IPS-NIHi7 (cell line): ENCODE measurements around the gene AFF2.
"Not testable (repeated sequence)": the region's sequence is repeated elsewhere in the genome, so short reads cannot be mapped to it uniquely, and the experiment has no call there.

Experiments used
- DNase-seq: peaks from one replicate; pipeline ENCODE4 v3.0.0; 2012; ENCODE audit warnings: mixed read lengths; ENCODE audit errors: extremely low spot score

The AFF2 gene

DNA sequence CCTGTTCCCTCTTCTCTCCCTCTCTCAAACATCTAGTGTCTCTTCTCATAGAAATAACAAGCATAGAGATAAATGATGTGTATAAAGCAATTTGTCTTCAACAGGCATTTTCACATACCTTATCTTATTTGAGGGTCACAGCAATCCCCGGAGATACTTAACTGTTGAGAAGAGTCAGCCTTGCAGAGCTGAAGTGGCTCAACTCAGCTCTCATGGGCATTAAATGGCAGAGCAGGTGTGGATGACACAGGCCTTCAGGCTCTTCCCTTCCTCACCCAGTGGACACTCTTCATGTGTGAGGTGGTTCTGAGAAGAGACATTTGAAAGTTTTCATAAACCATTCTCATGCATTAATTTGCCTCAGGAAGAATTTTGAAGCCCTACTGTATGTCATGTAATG, 134.2 kb downstream of the AFF2 start:
- no peak for DNase-seq

DNA sequence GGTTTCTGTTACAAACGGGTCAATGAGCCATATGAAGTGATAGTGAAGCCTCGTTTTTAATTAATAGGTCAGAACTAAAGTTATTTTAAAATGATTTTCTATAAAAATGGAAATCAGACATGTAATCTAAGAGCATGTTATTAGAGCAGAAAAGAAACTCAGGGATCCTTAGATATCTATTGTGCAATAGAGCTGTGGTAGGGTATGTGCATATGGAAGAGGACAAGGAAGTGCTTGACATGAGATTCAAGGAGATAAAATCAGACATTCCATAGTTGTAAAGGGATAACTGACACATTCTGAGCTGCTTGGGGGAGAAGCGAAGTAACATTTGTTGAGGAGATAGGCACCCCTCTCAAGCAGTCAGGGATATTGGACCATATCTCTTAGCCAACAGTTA, 143.0 kb downstream of the AFF2 start:
- no peak for DNase-seq

DNA sequence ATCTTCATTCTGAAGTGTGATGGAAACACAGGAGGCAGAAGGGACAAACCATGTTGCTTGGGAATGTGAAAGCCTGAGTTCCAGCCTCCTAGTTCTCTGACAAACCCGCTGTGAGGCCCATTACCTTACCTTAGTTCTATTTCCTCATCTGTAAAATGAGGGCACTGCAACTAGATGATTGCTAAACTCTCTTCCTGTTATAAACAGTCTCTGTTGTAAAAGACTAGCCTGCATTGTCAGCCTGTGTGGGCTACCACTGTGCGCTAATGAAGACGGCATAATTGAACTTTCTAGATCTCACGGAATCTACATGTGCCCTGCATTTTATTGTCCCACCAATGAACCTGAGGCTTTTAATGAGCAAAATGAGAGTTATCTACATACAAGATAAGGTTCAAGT, 147.2 kb downstream of the AFF2 start:
- no peak for DNase-seq

DNA sequence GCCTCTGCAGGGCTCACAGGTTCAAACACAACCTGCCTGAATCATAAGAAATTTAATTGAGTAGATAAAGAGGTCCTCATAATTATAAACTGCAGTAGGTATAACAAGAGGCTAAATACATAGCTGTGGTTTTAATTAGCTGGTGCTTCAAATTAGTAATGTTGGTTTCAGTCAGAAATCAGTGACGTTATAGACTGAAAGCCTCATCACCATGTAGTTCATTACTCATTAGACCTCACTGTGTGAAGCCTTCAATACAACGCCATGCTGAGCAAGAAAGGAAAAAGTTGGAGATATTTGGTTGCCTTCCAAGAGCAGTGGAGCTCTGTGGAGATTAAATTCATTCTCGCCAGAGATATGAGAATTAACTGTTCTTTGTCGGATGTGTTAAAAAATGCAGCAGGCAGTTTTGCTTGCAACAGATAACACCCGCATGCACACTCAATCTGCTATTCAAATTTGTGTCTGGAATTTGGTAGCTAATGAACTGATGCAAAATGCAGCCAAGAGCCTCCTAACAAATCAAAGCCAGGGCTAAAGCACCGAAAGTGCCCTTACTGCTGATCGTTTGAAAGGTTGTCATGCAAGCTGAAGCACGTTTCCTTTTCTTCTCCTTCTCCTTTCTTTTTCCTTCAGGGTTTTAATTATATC, 148.9 kb downstream of the AFF2 start:
- no peak for DNase-seq

DNA sequence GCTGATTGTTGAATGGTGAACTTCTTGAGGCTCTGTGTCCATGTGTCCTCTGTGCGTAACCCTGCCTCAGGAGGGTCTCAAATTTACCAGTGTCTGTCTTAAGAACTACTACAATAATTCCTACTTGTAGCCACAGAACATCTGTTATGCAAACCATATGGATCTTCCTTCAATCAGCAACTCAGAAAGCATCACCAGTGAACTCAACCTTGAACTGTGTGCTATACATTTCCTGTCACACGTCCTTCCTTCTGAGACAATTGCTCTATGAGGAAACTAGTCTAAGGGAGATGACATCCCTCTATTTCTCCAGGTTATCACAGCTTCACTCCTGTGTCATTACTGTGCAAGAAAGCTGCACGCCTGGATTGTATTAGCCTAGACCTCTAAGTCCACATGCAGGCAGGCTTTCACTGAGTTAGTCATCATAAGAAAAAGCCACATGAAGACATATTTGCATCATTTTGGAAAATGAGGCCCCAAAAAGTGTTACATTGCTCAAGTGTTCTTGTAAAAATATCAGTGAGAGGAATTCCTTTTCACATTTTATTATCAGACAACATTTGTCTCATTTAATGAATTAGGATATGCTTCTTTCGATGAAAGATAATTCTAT, 157.8 kb downstream of the AFF2 start:
- no peak for DNase-seq

DNA sequence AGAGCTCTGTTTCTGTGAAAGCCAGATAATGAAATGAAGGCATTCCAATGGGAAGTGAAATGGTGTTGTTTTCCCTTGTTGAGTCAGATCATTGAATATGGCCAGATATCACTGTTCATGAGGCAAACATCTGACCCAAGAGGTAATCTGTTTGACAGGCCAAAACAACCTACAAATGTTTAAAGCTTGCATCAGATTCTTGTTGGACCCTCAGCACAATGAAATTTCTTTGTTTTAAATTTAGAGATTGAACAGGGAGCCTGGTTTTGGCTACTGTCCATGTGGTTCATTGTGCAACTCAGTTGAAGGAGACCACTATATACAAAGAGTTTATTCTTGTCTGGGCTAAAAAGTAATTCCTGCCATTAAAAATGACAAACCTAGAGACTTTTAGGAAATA, 159.1 kb downstream of the AFF2 start:
- DNase-seq = no peak

DNA sequence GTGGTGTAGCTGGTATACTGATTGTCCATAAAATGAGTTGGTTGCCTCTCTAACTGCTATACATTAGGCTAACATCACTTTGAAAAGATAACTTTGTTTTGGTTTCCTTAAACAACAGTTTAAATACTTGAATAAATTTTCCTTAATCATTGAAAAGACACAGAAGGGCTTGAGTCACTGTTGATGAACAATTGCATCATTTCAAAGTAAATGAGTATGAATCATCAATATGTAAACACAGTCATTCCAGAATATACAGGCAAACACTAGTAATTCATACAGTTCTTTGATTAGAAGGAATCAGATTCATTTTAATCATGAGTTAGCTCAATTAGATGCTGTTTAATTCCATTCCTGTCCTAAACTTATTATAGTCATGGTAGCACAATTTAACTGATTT, 160.6 kb downstream of the AFF2 start:
- DNase-seq = no peak

DNA sequence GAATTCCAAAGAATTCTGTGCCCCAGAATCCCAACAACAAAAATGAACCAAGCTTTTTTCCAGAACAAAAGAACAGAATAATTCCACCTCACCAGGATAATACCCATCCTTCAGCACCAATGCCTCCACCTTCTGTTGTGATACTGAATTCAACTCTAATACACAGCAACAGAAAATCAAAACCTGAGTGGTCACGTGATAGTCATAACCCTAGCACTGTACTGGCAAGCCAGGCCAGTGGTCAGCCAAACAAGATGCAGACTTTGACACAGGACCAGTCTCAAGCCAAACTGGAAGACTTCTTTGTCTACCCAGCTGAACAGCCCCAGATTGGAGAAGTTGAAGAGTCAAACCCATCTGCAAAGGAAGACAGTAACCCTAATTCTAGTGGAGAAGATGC, 161.6 kb downstream of the AFF2 start:
- no peak for DNase-seq

DNA sequence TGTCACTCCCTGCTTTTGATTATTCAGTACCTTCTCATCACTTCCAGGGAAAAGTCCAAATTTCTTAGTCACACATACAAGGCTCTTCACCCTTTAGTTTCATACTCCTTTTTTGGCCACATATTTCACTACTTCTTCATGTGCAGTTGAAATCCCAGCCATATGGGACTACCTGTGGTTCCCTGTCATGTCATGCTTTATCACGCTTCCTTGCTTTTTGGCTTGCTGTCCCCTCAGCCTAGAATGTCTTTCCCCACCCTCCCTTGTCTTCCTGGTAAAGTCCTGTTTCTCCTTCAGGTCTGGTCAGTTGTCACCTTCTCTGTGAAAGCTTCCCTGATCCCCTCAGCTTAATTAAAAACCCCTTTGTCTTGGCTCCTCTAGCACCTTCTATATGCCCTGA, 163.8 kb downstream of the AFF2 start:
- no peak for DNase-seq

DNA sequence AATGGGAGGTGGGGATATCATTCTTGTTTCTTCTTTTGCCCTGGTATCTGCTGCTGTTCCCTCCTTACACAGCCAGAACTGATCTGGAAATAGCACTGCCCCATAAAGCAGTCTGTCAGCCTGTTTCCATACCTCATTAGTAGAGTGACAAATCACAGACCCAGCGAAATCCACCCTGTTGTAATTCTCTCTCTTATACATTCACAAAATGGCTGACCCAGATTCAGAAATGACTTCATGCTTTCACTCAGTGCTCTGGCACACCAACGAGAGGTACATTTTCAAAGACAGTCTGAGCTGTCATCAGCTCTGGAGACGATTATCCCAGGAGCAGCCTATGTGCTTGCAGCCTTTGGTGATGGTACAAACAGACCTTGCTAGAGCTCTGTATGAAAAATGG, 164.6 kb downstream of the AFF2 start:
- no peak for DNase-seq

DNA sequence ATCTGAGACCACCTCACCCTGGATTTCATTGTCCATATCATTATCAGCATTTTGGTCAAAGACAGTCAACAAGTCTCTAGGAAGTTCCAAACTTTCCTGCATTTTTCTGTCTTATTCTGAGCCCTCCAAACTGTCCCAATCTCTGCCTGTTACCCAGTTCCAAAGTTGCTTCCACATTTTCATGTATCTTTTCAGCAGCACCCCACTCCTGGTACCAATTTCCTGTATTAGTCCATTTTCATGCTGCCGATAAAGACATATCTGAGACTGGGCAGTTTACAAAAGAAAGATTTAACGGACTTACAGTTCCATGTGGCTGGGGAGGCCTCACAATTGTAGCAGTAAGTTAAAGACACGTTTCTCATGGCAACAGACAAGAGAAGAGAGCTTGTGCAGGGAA, 168.8 kb downstream of the AFF2 start:
- DNase-seq = not testable (repeated sequence)

DNA sequence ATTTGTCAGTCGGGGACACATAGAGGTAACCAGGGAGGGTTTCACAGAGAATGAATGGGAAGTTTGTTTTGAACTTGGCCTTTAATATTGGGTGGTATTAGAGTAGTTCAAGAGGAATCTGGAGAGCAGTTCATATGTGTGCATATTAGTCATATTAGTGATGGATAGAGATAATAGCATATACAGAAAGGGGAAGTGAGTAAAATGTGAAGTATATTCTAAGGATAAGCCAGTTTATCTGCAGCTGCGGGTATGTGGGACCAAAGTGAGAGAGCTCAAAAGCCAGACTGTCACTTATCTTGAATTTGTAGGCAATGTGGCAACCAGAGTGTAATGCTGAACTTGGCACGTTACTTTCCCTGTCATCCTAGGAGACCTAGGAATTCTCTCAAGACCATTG, 169.9 kb downstream of the AFF2 start:
- no peak for DNase-seq

DNA sequence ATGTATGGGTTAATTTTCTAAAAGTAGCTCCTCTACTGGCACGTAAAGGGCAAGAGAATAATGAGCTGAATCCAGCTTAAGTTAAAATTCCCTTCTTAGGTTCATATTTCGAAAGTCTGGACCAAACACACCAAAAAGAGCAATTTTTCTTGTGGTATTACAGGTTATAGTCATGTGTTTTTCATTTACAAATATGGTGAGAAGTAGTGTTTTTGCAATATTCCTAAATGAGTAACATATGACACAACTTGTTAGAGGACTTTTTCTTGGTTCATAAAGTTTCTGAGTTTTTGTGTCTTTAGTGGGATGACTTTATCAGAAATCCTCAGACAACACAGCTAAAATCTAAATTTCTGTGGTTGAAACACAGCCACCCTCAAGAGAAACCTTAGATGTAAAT, 172.1 kb downstream of the AFF2 start:
- no peak for DNase-seq

DNA sequence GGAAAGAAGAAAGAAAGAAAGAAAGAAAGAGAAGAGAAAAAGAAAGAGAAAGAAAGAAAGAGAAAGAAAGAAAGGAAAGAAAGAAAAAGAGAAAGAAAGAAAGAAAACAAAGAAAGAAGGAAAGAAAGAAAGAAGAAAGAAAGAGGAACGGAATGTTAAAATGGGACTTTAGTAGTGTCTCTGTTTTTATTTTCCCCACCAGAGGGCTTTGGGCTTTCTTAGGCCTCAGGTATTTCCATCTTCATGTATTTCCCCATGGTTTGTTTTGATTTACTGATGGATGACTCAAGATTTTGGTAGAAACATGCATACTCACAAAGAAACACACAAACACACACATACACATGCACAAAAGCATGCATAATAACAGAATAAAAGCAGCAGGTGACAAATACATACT, 181.2 kb downstream of the AFF2 start:
- DNase-seq = no peak

DNA sequence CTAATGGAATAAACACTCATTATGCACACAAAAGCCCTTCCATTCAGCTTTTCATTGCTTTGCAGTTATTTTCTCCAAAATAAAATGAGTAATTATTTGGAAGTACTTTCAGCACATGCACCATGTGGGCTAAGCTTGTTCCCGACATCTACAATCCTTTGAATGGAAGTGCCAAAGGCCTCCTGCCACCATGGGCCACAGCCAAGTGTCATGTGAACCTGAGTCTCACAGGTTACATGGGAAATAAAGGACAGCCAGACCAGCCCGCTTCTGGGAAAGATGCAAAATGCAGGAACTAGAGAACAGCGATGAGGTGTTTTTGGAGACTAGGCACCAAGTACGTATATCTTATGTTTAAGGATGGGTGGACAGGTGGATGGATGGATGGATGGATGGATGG, 181.8 kb downstream of the AFF2 start:
- DNase-seq = no peak

DNA sequence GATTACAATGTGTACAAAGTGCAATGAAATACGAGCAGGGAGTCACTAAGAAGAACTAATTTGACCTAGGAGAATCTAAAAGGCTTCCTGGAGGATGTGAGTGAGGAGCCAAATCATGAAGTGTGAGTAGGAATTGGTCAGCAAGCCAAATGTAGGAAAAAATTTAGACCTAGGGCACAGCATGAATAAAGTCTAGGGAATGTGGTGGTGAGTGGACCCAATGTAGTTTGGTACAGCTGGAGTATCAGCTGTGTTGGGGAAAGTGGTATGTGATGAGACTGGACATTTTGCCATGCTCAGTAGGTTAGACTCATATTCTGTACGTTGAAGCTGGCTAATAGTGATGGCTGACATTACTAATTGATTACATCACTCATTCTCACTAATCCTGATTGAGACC, 191.0 kb downstream of the AFF2 start:
- no peak for DNase-seq

DNA sequence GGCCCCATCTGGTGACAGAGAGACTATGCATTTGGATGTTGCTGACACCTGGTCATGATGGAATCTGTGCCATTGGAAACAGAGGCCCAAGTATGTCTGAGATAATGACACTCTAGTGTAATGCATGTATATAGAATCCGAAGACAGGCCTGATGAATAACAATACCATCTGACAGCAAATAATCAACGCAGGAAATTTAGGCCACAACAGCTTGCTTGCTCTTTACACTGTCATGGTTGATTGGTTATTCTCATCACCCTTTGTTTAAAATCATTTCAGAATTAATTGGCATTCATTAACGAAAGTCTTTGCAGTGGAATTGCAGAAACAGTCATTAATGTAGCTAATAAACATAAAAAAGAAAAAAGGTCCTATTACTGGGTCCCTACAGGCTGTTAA, 194.8 kb downstream of the AFF2 start:
- DNase-seq = no peak

DNA sequence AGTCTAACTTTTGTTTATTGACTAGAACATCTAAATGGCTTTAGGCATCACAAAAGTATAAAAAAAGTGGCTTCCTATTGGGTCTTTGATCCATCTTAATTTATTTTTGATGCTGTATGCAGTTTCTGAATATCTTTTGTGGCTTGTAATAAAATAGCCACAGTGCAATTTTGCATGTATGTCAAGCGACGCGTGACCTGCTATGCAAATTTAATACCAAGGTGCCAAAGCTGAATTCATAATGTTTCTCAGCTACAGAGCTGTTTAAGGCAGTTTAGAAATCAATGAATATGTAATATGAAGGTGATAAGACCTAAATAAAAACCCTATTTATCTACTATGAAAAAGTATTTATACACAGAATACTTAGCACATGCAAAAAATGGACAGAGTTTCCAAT, 197.8 kb downstream of the AFF2 start:
- DNase-seq = no peak

DNA sequence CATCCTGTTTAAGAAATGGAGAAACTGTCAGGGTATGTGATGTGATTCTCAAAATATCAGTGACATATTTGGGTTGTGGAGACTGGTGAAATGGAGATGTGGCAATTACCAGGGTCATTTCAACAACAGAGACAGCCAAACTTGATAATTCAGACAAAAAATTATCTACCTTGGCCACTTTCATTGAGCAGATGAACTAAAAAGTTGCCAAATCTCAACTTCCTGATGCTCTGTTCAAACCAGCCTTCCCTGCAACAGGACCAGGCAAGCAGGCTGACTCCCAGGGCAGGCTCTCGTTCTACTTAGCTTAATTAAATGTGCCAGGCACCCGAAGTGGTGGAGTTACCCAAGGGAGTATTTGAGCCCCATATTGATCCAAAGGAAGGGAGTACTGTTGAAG, 199.6 kb downstream of the AFF2 start:
- DNase-seq = no peak

DNA sequence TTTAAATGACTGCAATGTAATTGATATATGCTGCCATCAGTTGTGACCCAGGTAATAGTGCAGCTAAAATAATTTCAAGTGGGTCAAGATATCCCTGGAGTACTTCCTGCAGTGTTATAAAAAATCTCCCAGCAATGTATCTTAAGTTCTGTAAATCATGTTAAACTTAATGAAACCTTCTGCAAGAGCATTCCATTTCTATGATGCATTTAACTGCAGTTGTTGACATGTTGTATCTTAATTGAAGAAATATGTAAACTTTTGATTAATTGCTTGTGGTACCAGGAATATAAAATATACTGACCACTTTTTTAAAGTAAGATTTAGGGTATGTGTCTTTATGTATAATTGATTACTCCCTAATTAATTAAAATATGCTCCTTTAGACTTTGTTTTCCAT, 213.6 kb downstream of the AFF2 start:
- no peak for DNase-seq

DNA sequence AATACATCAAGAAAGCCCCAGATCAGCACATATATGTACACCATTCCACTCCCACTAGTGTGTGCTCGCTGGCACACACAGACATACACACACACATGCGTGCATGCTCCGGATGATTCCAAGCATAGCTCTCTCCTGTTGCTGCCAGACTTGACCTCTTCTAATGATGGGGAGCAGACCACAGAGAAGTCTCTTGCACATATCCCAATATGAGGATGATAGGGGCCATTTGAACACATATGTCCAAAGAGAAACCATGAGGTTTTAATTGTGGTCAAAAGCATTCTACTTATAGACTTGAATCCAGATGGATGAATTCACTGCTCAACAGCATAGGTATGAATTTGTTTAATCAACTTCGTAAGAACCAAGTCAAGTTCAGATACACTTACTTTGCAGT, 214.9 kb downstream of the AFF2 start:
- no peak for DNase-seq

DNA sequence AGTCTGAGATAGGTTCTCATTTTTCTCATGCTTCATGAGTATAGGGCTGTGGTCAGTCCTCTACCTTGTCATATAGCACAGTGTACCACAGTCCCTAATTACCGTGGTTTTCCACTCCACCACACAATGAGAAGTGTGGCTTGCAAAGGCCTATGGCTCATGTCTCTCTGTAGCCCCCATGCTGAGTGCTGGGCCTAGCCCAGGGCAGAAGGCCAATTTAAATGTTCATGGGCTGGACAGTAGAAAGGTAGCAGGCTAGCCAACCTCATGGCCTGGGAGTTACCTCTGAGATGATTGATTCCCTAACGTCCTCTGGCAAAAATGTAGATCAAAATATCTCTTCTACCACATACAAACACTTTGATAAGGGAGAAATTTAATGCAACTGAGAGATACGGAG, 222.5 kb downstream of the AFF2 start:
- DNase-seq = no peak

DNA sequence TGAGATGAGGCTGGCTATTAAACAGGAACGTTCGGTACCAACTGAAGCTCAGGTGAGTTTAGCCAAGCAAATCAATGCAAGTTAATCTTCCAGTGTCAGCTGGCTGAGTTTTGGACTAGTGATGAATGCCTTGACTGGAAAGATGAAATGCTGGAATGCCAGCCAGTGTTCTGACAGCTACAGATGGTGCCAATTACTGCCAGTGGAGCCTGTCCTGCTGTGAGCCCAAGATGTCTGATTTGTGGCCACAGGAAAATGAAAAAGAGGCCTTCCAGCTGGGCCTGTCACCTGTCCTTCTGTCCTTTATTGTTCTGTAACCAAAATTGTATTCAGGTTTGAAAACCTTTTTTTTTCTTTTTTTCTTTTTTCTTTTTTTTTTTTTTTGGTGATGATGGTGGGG, 223.1 kb downstream of the AFF2 start:
- no peak for DNase-seq

DNA sequence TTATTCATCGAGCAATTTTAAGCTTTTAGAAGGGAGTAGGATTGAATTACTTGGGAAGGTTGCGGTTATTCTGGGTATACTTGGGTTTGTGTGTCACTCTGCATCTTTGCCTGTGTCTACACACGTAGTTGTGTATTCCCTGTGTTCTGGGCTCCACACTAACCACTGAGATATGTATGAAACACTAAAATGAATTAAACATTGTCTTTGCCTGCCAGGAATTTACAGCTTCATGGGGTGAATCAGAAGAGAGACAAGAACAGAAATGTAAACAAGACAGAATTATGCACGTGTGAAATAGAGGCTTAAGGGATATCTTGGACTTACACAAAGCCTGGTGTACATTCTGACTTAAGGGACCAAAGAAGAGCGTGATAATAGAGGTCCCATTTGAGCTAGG, 228.5 kb downstream of the AFF2 start:
- no peak for DNase-seq
